H4 (cell line): ENCODE results near the gene KRTAP21-1. TPM values are rescaled to one million over a fixed set of nuclear protein-coding genes. Genes with fewer than 3 reads are reported as not detected.
A peak's percentile ranks its signal among the peaks of the same experiment; 100 is the strongest.
"Not testable (repeated sequence)": the region's sequence is repeated elsewhere in the genome, so short reads cannot be mapped to it uniquely, and the experiment has no call there.

ENCODE experiments used
- DNase-seq: peaks from one replicate; pipeline ENCODE4 v3.0.0-alpha.2; 2015; ENCODE audit warnings: low spot score
- total RNA-seq: library from RNA; depleted of rRNA; stranded (reverse); fragments of >200 nt; shearing (Covaris generic); gene quantifications from 2 replicates; pipeline ENCODE4 v1.2.3, GENCODE V29; 2014; rRNA removed

The KRTAP21-1 gene
- not detected in 2 replicates for total RNA-seq

DNA sequence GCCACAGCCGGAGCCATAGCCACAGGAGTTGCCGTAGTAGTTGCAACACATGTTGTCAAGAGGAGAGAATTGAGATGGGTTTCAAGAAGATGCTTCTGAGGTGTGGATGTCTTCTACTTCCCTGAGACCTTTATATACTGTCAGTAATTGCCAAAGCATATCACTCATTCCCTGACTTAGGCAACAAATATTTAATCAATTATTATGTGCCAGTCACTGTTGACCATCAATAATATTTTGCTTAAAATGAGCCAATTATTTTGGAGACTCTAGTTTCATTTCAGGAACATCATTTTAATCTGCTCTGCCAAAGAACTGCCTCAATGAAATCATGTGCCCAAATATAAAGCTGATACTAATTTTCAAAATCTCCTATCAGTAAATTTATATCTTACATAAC is at the start of gene KRTAP21-1:
Gene KRTAP21-1 (minus strand): TSS at position 101 of the 400 bp plus-strand sequence. CDS start 50 bp downstream, at position 51.
- DNase-seq: not testable (repeated sequence)

GRCh38 chr21:30800605-30801004 is 45.4 kb upstream of the KRTAP21-1 start:
- no peak for DNase-seq

DNA sequence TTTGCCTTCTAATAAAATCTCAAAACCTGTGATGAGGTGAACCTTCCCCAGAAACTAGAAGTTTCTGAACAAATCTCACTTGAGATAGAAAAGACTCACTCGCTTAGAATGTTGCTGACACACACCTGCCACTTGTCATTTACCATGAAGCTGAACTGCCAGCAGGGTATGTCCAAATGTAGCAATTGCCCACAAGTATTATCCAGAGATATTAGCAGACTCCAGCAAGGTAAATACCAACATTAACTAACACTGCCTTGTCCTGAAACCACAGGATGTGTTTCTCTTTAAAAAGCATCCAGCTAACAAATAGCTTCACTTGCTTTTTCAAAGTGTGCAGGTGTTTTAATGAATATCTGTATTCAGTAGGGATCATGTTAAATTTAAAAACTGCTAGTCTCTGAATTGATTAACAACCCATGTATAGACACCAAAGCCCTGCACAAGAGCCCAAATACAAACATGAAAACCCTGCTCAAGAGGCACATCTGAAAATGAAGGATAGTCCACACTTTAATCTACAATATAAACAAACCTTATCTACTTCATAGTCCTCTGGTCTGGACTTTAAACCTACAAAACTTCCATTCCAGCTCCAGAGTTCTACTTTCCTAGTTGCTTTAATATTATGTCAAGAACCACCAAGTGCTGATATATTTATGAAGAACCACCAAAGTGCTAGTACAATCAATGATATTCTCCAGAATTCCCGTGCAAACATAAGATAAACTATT is 38.5 kb upstream of the KRTAP21-1 start:
- no peak for DNase-seq

DNA sequence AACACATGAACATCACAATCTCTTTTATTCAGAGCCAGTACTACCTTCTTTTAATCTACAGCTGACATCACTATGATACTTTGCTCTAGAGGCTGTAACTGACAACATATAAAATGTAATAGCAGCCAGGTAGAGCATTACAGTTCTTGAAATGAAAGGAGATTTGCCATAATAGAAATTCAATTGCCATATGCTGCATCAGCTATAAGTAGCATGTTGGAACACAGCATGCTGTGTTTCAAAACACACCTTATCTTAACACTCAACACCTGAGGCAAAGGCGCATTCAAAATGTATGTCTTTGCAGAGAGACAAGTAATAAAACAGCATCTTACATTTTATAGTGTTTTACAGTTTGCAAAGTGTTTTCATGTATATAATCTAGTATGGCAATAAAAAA is 24.0 kb upstream of the KRTAP21-1 start:
- no peak for DNase-seq

GRCh38 chr21:30769724-30770431 is 14.7 kb upstream of the KRTAP21-1 start:
- DNase-seq: no peak

DNA sequence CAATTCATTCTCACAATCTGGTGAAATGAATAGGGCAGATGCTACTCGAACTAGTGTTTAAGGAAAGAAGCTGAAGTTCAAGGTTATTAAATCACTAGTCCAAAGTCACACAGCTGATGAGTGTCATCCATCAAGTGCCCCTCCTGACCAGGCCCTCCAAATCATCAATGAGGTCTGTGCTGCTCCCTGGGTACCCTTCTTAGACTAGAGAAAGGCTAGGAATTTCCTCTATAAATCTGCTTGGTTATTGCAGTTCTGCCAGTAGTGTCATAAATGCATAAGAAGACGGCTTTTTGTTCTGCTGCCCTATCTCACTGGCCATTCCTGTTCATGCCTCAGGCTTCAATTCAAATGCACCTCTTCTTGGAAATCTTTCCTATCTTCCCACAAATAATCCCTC is 5.5 kb upstream of the KRTAP21-1 start:
- no peak for DNase-seq

- DNase-seq: no peak
These were observed 3.1 kb upstream of the KRTAP21-1 start for GRCh38 chr21:30758306-30758705.

- no peak for DNase-seq
These were observed 8.1 kb downstream of the KRTAP21-1 start, which contains the start of gene KRTAP21-2 for GRCh38 chr21:30747159-30747558. Gene KRTAP21-2, minus strand, starts transcription at chr21:30747259. Its CDS starts 57 bp downstream, at chr21:30747202.

GRCh38 chr21:30740462-30740861 is 14.8 kb downstream of the KRTAP21-1 start:
- DNase-seq: no peak

DNA sequence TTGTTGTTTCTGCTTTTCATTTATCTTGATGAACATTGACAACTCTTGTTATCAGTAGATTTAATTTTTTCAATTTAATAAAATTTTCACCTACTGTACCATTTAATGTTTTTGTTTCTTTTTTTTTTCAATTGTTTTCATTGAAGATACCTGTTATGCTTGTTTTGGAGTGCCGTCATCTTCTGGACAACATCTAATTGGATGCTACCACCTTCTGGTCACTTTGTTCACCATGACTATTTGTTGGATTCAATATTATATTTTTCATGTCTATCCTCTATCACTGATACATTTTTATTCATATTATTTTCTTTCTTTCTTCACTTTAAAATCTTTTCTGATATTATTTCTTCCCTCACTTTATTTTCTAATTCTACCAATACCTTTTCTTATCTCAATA is 22.2 kb downstream of the KRTAP21-1 start:
- no peak for DNase-seq

- no peak for DNase-seq
These were observed 28.5 kb downstream of the KRTAP21-1 start for GRCh38 chr21:30726726-30727125.

GRCh38 chr21:30719401-30719800 is 35.8 kb downstream of the KRTAP21-1 start:
- no peak for DNase-seq

- DNase-seq: peak; percentile 19
These were observed 36.9 kb downstream of the KRTAP21-1 start, which contains the start of gene KRTAP21-3 for GRCh38 chr21:30718239-30718909. Gene KRTAP21-3, minus strand, starts transcription at chr21:30718777. Its CDS starts 18 bp downstream, at chr21:30718759.

- DNase-seq: no peak
These were observed 38.1 kb downstream of the KRTAP21-1 start for GRCh38 chr21:30717105-30717504.

GRCh38 chr21:30714946-30715345 is 40.3 kb downstream of the KRTAP21-1 start:
- DNase-seq: no peak

DNA sequence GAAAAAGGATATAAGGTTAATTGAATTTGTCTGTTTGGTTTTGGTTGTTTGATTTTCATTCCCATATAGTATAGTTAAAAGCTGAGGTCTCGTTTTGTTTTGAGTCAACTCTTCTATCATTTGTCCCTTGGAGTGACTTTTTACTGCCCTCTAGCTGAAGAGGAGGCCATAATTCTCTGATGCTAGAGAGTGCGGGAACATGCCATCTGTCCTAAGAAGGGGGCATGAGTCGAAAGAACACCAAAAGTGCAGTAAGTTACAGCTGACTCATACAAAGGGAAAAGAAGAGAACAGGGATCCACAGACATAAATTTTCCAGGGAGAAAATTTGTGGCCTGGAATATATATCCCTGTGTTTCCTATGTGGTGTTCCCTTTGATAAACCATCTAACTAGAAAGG is 40.8 kb downstream of the KRTAP21-1 start:
- DNase-seq: no peak

- DNase-seq: no peak
These were observed 41.5 kb downstream of the KRTAP21-1 start for GRCh38 chr21:30713766-30714165.

DNA sequence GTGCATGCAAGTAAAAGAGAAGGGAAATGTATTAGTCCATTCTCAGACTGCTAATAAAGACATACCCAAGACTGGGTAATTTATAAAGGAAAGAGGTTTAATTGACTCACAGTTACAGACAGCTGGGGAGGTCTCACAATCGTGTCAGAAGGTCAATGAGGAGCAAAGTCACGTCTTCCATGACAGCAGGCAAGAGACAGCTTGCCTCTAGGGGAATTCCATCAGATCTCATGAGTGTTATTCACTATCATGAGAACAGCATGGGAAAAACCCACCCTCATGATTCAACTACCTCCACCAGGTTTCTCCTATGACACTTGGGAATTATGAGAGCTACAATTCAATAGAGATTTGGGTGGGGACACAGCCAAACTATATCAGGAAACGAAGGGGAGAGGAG is 44.7 kb downstream of the KRTAP21-1 start:
- no peak for DNase-seq

GRCh38 chr21:30707409-30707808 is 47.8 kb downstream of the KRTAP21-1 start:
- DNase-seq: no peak
